Activated CD8-positive, alpha-beta T cell treated with anti-CD3 and anti-CD28 coated beads for 36 hours (primary cell): ENCODE data around the gene GPC6. TPM values are rescaled to one million over a fixed set of nuclear protein-coding genes. Genes with fewer than 3 reads are reported as not detected.

Experiments
- ATAC-seq: fragments of 200-7000 bp; cut with Tn5 transposase; one replicate; pipeline ENCODE4 v1.10.0; 2021; ENCODE audit warnings: mild to moderate bottlenecking, moderate library complexity
- CTCF ChIA-PET: fragments of 350-600 bp; sonication (Branson Sonifier 250); formaldehyde crosslinking; loops from one replicate; lab custom pipeline; 2021; ENCODE audit warnings: antibody characterized with exemption; lab: Charles Lee
- POLR2A ChIA-PET: fragments of 350-600 bp; sonication (Branson Sonifier 250); formaldehyde crosslinking; loops from one replicate; lab custom pipeline; 2021; ENCODE audit warnings: antibody characterized with exemption; lab: Charles Lee
- DNase-seq: peaks from one replicate; pipeline ENCODE4 v3.0.0-alpha.2; 2020
- H3K27ac Mint-ChIP-seq: one replicate; pipeline ENCODE4 v1.8.0; 2021; ENCODE audit warnings: mild to moderate bottlenecking, mixed read lengths
- H3K27me3 Mint-ChIP-seq: one replicate; pipeline ENCODE4 v1.8.0; 2021; ENCODE audit warnings: mixed read lengths
- H3K36me3 Mint-ChIP-seq: one replicate; pipeline ENCODE4 v1.8.0; 2021; ENCODE audit warnings: low read depth, mixed read lengths
- H3K4me1 Mint-ChIP-seq: one replicate; pipeline ENCODE4 v1.8.0; 2021; ENCODE audit warnings: low read depth, mixed read lengths
- H3K4me3 Mint-ChIP-seq: one replicate; pipeline ENCODE4 v1.8.0; 2021; ENCODE audit warnings: mild to moderate bottlenecking, moderate library complexity, mixed read lengths
- H3K9me3 Mint-ChIP-seq: one replicate; pipeline ENCODE4 v1.8.0; 2021; ENCODE audit warnings: mixed read lengths
- CTCF ChIP-seq: fragments of 200-600 bp; IDR thresholded peaks from one replicate; pipeline ENCODE4 v1.8.0; 2022; ENCODE audit warnings: antibody characterized with exemption, mild to moderate bottlenecking
- intact Hi-C: fragments of 100-400 bp; cut with micrococcal nuclease; formaldehyde crosslinking; loops from one replicate; pipeline ENCODE4 v1.10.0; 2022
- total RNA-seq, 2 experiments: library from RNA; stranded (reverse); gene quantifications; one replicate each; pipeline ENCODE4 v1.2.3, GENCODE V29; 2021

GPC6 gene
- total RNA-seq, 2 experiments from 2014 or later = not detected

- ChIA-PET CTCF (no interaction called here), POLR2A (no interaction called here)
- Mint-ChIP-seq H3K4me1 (no peaks in the 10 kb centered on the region), H3K27ac (no peak overlapping the region), H3K27me3 (peaks cover 45% of the 10 kb centered on the region), H3K36me3 (no peaks in the 10 kb centered on the region), H3K4me3 (no peak overlapping the region), H3K9me3 (no peaks in the 10 kb centered on the region)
- no peak for ATAC-seq
- DNase-seq = no peak
- intact Hi-C loops = no loop called here
- no peak for TF ChIP-seq CTCF
Observed at GRCh38 chr13:93228643-93228937, 2.0 kb downstream of the GPC6 start.

- intact Hi-C loops = no loop called here
- ChIA-PET CTCF (no interaction called here), POLR2A (no interaction called here)
- H3K36me3 Mint-ChIP-seq = no peaks in the 10 kb centered on the region
- no peak for TF ChIP-seq CTCF
- H3K27ac Mint-ChIP-seq = no peak overlapping the region
- DNase-seq (no peak), ATAC-seq (no peak)
- peaks cover 44% of the 10 kb centered on the region for H3K27me3 Mint-ChIP-seq
- H3K4me3 Mint-ChIP-seq = no peak overlapping the region
- H3K9me3 Mint-ChIP-seq = no peaks in the 10 kb centered on the region
- no peaks in the 10 kb centered on the region for H3K4me1 Mint-ChIP-seq
Observed at GRCh38 chr13:93230261-93230855, 3.8 kb downstream of the GPC6 start.

- intact Hi-C loops = no loop called here
- DNase-seq (no peak), ATAC-seq (no peak)
- ChIA-PET POLR2A (no interaction called here), CTCF (no interaction called here)
- Mint-ChIP-seq H3K4me1 (no peaks in the 10 kb centered on the region), H3K4me3 (no peak overlapping the region), H3K36me3 (no peaks in the 10 kb centered on the region), H3K27me3 (peaks cover 31% of the 10 kb centered on the region), H3K9me3 (no peaks in the 10 kb centered on the region), H3K27ac (no peak overlapping the region)
- no peak for TF ChIP-seq CTCF
Observed at GRCh38 chr13:93231867-93232266, 5.3 kb downstream of the GPC6 start.

GRCh38 chr13:93233997-93234416 lies 7.4 kb downstream of the GPC6 start:
- ChIA-PET CTCF (no interaction called here), POLR2A (no interaction called here)
- H3K36me3 Mint-ChIP-seq = no peaks in the 10 kb centered on the region
- peaks cover 16% of the 10 kb centered on the region for H3K27me3 Mint-ChIP-seq
- intact Hi-C loops = no loop called here
- peaks cover 7% of the 10 kb centered on the region for H3K9me3 Mint-ChIP-seq
- no peak overlapping the region for H3K4me3 Mint-ChIP-seq
- no peak for ATAC-seq
- H3K27ac Mint-ChIP-seq = no peak overlapping the region
- DNase-seq = no peak
- no peak for TF ChIP-seq CTCF
- no peaks in the 10 kb centered on the region for H3K4me1 Mint-ChIP-seq

- no peak overlapping the region for H3K27ac Mint-ChIP-seq
- ChIA-PET POLR2A (no interaction called here), CTCF (no interaction called here)
- peaks cover 10% of the 10 kb centered on the region for H3K9me3 Mint-ChIP-seq
- ATAC-seq = no peak
- DNase-seq = no peak
- no peaks in the 10 kb centered on the region for H3K4me1 Mint-ChIP-seq
- H3K36me3 Mint-ChIP-seq = no peaks in the 10 kb centered on the region
- no peak overlapping the region for H3K4me3 Mint-ChIP-seq
- peaks cover 12% of the 10 kb centered on the region for H3K27me3 Mint-ChIP-seq
- intact Hi-C loops = no loop called here
- no peak for TF ChIP-seq CTCF
Observed at GRCh38 chr13:93234459-93234858, 7.9 kb downstream of the GPC6 start.
